HG02938 (cell line): ENCODE results near the gene TMIGD3.
"Not testable (repeated sequence)": the region's sequence is repeated elsewhere in the genome, so short reads cannot be mapped to it uniquely, and the experiment has no call there.

Experiments
- ATAC-seq: cut with Tn5 transposase; IDR thresholded peaks from one replicate; pipeline ENCODE4 v1.9.1; 2021; ENCODE audit warnings: mild to moderate bottlenecking, moderate library complexity; ENCODE audit not compliant: unreplicated experiment

The TMIGD3 gene

DNA sequence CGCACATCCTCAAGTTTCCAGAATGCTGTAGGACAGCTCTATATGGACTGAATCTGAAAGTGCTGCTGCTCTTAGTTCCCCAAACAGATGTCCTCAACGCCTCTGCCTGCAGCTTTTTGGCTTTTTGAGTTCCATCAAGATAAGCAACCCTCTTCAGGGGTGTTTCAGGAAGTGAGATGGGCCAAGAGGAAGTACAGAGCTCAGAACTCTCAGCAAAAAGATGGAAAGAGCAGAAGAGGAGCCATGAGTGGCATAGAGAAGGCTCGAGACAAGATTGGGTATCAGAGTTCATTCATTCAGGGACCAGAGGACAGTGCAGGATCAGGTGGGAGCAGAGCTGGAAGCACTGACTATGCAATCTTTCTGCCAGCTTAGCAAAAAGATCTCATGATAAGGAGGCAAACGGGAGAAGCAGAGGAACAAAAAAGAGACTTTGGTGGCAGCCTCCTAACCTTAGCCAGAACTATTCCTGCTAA is at the start of gene TMIGD3, which contains the start of gene ADORA3:
Gene TMIGD3 (minus strand): TSS at position 49 of the 476 bp plus-strand sequence. CDS start 279 bp downstream, outside the sequence.
Gene ADORA3 (minus strand): TSS at position 49 of the 476 bp plus-strand sequence. CDS start 279 bp downstream, outside the sequence.
- ATAC-seq: no peak

DNA sequence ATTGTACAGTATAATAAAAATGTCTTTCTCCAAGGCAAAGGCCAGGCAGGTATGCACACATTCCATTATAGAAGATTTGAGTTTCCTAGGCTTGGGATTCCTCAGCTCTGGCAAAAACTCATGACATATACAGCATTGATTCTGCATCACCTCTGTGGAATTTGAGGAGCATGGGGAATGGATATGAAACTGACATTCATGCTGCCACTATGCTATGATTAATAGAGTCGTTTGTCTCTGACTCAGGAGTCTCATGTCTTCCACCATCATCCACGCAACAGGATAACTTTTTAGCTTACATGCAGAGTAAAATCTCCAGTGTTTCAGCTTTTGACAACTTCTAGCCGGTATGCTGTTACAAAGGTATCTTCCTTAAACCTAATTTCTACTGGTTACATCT is 49.8 kb upstream of the TMIGD3 start:
- no peak for ATAC-seq

DNA sequence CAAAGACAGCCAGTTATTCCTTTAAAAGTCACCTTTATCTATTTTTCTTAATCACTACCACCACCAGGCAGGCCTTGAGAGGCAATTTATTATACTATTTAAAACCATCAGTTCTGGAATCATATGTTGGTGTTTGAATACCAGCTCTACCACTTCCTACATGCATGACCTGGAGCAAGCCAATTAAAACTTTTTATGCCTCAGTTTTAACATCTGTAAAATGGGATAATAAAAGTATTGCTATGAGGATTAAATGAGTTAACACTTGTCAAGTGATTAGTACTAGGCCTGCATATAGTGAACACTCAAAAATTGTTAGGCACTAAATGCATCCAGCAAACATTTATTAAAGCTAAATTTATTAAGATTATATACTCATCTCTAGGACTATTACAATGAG is 49.2 kb upstream of the TMIGD3 start:
- no peak for ATAC-seq

DNA sequence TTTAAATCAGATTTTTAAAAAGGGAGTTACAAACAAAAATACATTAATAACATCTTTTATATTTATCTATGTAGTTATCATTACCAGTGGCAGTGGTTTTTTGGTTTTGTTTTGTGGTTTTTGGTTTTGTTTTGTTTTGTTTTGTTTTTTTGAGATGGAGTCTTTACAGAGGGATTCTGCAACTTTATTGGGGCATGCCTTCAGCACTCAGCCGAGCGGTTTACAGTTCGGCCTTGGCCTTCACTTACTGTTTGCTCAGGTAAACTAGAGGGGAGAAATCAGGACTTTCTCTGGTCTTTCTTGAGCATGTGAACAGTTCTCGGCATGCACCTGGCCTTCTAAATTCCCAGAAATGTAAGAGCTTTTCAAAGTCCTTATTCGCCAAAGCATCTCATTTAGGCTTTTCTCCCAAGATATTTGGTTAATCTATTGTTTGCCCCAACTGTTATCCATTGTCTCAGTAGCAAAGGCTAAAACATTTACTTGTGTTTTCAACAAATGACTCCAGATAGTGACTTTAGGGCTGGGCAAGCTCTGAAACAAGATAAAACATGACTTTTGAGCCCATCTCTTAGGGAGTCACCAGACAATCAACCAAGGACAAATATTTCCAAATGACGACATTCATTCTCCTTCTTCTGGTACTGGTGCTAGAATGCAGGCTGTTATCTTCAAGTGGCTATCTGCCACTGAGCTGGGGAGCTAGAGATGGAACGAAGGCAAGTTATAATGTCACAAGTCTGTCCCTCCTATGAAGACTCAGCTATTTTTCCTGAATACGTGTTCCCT is 48.4 kb upstream of the TMIGD3 start:
- no peak for ATAC-seq

DNA sequence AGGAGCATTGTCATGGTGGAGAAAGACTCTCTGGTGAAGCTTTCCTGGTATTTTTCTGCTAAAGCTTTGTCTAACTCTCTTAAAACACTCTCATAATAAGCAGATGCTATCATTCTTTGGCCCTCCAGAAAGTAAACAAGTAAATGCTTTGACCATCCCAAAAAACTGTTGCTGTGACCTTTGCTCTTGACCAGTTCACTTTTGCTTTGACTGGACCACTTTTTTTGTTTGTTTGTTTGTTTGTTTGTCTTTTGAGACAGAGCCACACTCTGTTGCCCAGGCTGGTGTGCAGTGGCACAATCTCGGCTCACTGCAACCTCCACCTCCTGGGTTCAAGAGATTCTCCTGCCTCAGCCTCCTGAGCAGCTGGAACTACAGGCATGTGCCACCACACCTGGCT is 44.4 kb upstream of the TMIGD3 start:
- not testable (repeated sequence) for ATAC-seq

DNA sequence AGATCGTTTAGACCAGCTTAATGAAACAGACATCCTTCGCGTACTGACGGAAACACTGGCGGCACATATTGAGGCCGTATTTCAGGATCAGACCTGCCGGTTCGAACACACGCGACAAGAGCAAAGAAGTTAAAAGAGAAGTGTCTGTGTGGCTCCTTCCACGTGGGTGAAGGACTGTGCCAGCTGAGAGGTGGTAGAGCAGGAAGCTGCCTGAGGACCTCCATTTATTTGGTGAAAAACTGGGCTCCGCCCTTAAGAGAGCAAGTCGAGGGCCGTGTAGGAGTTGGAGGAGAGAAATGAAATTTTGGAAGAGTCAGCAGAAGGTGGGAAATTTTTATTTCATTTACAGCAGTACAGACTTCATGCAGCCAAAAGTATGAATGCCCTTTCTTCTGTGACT is 38.8 kb upstream of the TMIGD3 start:
- no peak for ATAC-seq

DNA sequence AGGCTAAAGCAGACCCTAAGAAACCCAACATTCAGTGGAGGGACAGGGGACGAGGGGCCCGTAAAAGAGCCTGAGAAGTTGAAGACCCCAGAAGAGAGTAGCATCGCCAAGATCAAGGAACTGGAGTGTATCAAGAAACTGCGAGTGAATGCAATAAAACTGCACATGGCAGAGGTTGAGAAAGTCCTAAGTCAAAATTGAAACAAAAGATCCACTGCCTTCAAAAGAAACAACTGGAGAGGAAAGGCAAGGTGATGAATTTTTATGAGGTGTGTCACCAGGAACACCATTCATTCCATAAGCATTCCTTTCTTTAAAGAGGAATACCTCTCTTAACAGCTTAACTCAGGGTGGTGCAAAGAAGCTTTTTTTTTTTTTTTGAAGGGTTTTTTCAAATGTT is 38.3 kb upstream of the TMIGD3 start:
- ATAC-seq: no peak

DNA sequence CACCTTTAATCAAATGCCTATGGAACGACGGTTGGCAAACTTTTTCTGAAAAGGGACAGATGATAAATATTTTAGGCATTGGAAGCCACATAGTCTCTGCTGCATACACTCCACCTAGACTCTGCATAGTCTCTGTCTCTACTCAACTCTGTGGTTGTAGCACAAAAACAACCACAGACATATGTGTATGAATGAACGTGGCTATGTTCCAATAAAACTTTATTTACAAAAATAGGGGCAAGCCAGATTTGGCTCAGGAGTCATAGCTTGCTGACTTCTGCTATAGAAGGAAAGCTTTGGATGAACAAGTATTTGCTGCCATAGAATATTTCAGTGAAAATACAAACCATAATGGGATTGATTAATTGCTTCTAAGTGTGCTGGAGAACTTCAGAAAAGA is 37.5 kb upstream of the TMIGD3 start:
- no peak for ATAC-seq

DNA sequence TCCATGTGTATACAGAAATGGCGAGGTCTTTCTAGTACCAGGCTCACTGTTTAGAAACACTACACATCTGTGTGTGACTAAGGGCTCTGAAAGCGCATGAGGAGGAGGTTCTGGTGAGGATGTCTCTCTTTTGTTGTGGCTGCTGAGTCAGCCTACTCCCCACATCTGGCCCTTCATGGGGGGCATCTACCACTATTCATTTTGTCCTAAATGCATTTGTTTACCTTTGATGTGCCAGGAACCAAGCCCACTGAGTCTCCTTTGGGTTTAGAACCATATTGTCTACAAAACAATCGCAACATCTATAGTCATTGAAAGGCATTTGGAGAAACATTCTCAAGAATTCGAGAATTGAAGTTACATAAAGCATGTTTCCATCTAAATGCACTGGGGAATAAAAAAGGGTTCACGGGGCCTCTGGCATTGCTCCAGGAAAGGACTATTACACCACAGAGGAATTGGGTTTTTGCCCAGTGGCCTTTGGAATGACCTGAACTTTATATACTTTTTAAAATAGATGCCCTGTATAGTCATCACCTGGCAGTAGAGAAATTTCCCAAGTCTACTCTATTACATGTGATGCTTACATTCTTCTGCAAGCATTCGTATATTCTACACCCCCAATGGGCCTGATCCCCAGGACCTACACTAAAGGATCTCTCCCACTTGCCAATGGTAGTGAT is 35.1 kb upstream of the TMIGD3 start:
- no peak for ATAC-seq

DNA sequence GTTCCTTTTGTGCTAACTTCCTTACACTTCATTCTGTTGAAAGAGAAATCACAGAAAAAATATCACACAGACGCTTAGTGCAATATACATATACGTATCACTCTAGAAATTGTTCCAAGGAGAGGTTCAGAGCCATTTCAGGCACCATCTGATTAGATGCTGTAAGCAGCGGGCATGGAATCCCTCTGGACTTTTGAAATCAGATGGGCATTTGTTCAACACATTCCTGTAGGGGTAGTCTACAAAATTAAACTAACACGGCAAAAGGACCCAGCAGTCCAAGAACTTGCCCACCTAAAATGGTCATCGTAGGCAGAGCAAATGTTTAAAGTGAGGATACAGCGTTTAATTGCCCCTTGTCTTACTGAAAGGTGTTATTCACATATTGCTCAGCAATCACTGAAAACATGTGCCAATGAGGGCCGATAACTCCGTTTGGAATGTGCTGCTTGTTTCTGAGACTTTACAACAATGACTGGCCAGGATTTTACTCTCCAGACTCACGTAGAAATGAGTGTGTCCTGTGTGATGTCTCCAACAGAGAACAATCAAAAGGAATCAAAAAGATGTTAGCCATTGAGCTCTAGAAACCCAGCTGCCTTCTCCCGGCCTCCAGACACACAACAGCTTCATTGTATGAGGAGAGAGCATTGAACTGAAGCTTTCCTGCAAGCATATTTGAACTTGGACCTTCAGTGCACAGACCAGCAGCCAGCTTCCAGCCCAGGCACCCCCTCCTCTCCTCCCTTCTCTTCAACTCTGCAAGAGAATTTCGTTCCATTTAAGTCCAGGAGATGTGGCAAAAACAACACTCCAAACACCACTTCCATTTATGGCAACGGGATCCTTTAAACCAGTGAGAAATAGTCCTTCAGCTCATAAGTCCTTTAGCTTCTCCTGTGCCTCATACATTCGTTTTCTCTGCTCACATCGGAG is 32.1 kb upstream of the TMIGD3 start:
- no peak for ATAC-seq

DNA sequence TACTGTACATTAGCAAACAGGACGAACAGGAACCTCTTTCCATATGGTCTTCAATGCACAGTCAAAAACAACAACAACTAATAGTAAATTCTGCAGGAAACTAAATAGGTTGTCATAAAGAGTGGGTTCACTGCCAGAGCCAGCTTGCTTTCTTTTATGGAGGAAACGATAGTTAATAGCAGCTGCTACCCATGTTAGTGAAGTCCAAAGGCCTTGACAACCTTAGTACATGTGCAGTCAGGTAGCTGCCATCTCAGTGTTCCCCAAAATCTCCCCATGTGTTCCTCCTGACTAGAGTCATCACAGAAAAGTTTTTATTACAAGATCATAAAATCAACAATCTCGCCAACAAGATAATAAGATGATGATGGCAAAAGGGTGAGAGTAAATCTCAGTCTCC is 16.6 kb upstream of the TMIGD3 start:
- ATAC-seq: no peak

DNA sequence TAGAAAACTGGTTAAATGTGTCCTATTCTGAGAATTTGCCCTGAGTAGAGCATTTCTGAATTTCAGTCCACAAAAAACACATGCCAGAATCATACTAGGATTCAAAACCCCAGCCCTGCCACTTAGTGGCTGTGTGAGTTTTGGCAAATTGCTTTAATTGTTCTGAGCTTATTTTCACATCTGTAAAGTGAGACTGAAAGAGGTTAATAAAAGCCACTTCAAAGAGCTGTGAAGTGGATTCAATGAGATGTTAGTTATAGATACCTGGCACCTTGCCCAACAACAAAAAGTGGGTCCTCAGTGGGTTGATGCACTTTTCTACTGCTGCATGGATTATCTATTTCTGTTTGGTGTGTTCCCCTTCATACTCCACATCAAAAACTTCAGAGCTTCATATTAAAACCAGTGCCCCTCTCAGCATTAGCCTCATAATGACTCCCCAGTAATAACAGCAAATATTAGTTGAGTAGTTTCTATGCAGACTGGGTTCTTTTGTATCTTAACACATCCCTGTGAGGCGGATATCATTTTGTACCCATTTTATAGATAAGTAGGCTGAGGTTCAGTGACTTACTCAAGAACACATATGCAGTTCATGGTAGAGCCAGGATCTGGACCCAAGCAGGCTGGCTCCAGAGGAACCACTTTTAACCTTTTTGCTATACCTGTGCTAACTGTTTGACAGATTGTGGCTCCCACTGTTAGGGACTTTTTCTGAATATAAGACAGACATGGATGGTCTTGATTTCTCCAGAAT is 14.2 kb upstream of the TMIGD3 start:
- ATAC-seq: no peak

DNA sequence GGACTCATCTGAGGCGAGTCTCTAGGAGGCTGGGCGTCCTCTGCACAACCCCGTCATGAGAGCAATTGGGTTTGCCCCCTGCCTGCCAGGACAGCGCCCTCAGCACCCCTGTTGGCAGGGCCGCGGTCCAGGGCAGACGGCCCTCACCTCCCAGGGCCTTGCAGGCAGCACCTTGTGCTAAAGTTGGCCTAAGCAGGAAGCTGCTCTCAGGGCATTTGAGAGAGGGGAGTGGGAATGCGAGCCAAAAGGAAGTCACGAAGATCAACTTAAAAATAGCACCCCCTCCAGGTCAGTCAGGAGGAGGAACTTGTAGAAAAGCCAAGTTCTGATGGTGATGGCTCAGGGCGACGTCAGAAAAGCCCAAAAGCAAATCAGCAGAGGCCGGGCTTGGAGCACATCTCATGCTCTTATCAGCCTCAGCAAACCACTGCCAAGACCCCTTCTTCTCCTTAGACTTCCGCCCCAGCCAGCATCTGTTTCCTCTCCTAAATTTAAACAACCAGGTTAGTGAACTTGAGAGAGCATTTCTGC is 12.6 kb upstream of the TMIGD3 start:
- no peak for ATAC-seq

DNA sequence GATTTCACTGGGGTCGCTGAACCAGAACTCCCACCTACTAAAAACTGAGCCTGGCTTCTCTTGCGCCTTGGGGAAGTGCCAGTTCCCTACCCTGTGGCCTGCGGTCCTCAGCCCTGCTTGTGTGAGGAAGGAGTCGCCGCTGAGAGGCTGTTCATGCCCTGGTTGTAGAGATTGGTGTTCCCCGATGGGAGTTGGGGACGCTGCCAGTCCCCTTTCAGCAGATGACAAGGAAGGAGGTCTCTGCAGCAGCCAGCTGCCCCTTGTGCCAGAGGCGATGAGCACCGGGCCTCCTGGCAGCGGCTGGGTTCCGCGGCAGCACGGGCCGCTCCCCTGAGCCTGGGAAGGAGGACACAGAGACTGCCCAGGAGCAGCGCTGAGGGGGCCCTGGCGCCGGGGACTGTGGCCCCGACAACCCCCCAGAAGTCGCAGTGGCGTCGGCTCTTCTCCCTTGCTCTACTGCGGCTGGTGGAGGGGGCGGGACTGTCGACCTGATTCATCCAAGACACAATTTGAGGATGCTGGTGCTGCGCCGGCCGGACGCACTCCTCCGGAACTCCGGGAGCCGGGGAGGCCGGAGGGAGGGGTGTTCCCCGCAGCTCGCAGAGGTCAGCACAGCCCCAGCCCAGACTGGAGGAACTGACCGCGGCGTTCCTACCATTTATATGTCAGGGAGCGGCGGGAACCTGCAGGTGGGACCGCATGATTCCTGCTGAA is 12.0 kb upstream of the TMIGD3 start:
- ATAC-seq: no peak

DNA sequence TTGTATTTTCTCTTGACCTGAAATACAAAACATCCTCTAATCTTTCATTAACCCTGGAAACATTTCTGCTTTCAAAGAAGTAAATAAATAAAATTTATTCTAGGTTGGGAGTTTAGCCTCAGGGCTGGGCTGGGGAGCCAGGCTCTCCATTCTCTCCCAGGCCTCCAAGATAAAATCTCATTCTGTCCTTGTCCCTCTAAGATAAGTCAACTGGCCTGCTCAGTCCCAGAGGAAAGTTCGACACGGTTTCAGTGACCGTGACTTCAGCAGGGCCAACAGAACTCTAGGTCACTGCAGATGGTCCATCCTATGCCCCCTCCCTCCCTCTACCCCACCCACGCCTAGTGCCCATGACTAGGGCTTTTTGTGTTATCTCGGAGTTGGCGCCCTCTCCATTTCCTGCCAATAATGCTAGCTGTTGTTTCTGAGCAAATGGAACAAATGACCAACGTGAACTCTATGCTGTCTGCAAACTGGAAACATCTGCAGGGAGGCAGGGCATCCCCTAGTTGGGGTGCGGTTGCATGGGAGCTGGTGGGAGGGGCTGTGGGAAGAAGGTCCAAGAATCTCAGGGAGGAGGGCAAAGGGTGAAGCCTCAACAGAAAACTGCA is 10.1 kb upstream of the TMIGD3 start:
- ATAC-seq: no peak

DNA sequence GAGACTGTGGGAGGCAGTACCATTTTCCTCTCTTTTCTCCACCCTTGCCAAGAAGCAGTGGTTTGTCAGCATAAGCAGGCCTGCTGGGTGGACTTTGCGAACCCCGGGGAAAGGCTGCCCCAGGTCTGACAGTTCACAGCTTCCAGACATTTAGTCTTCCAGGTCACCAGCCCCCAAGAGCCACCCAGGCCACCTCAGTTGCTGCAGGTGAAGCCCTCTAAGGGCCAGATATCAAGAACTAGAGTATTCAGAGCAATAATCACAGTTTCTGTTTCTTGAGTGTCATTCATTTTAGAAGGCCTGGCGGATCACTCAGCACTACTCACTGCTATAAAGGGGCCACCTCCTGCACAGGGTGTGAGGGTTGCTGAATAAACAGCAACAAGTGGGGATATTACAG is 9.5 kb upstream of the TMIGD3 start:
- ATAC-seq: no peak

DNA sequence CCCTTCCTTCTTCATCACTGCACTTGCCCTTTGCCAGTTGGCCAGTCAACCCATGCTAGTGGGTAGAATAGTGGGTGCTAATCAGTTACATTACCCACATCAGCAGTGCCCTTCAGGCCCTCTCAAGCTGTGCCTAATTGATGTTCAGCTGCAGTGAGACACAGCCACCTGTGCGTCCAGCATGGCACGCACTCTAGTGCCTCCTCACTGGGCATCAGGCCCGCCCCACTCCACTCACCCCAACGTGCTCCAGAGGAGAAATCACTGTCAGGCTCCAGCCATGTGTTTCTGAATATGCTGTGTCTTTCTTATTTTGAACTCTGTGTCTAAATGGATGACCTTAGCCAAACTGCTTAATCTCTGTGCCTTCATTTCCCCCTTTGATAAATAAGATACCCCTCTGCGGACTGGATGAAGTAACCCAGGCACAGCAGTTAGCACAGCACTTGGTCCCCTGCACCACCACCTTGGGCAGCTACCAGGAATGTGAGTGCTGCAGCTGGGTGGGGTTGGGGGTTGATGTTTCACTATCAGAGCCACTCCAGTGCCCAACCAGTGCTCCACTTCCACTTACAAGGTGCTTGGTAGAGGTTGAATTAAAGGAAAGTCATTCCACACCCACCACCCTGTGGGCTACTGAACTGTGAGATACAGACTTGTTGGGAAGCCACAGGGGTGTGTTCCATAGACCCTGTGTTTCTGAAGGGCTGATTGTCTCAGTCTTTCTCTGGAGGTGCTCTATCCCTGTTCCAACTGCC is 8.9 kb upstream of the TMIGD3 start:
- ATAC-seq: no peak

DNA sequence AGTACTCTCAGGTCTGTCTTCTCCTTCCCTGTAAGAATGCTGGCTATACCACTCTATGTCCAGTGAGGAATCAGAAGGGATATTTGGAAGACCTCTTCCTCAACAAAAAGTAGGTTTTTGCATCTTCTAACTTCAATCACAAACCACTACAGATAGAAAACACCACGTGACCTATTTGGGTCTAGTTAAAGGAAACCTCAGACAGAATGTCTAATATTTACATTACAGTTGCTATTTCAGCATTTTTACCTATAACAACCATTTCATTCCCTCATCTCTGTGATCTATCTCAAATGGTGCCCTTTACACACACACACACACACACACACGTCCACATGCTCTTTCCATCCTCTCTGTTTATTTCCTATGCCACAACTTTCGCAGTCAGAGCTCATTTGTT is 7.9 kb upstream of the TMIGD3 start:
- ATAC-seq: no peak
